PC-9 (cell line): ENCODE measurements around the gene EIF3CL. TPM values are rescaled to one million over a fixed set of nuclear protein-coding genes. Genes with fewer than 3 reads are reported as not detected.
"Not testable (repeated sequence)": the region's sequence is repeated elsewhere in the genome, so short reads cannot be mapped to it uniquely, and the experiment has no call there.

Experiments
- BruUV-seq: library from RNA; stranded (reverse); fragments of 400-500 nt; replicated peaks from 2 replicates; lab custom pipeline; 2021; lab: Mats Ljungman, UMichigan
- CTCF ChIA-PET: fragments of 300-600 bp; sonication (Branson Sonifier 250); formaldehyde crosslinking; loops from one replicate; lab custom pipeline; 2022; ENCODE audit warnings: antibody characterized with exemption; lab: Charles Lee
- POLR2A ChIA-PET: fragments of 300-600 bp; sonication (Branson Sonifier 250); formaldehyde crosslinking; loops from one replicate; lab custom pipeline; 2022; ENCODE audit warnings: antibody characterized with exemption; ENCODE audit not compliant: unreplicated experiment; lab: Charles Lee
- DNase-seq, 2 experiments: peaks; one replicate each; pipeline versions ENCODE4 v3.0.0 to v3.0.0-alpha.2; 2015 to 2022; ENCODE audit warnings: mixed read lengths in 1 of 2
- H2AFZ ChIP-seq: fragments of 200-600 bp; sonication (generic); 2 replicates; pipeline ENCODE4 v1.8.1; 2017; ENCODE audit warnings: antibody characterized with exemption
- H3F3A ChIP-seq: fragments of 200-600 bp; sonication (generic); 2 replicates; pipeline ENCODE4 v1.8.1; 2017; ENCODE audit warnings: antibody characterized with exemption, mild to moderate bottlenecking, low read depth; ENCODE audit not compliant: insufficient read depth
- H3K27ac ChIP-seq: fragments of 200-600 bp; sonication (generic); 2 replicates; pipeline ENCODE4 v1.6.1; 2016; ENCODE audit warnings: mixed run types
- H3K27me3 ChIP-seq: fragments of 200-600 bp; sonication (generic); 2 replicates; pipeline ENCODE4 v1.6.1; 2016; ENCODE audit warnings: low read depth, mixed run types; ENCODE audit not compliant: insufficient read depth
- H3K36me3 ChIP-seq: fragments of 200-600 bp; sonication (generic); 2 replicates; pipeline ENCODE4 v1.6.1; 2016; ENCODE audit warnings: low read depth, mixed run types
- H3K4me1 ChIP-seq: fragments of 200-600 bp; sonication (generic); replicated peaks from 2 replicates; pipeline ENCODE4 v1.6.1; 2016; ENCODE audit warnings: mixed run types; ENCODE audit not compliant: insufficient read depth
- H3K4me2 ChIP-seq: fragments of 200-600 bp; sonication (generic); 2 replicates; pipeline ENCODE4 v1.6.1; 2017; ENCODE audit warnings: mixed run types
- H3K4me3 ChIP-seq: fragments of 200-600 bp; sonication (generic); 2 replicates; pipeline ENCODE4 v1.6.1; 2016; ENCODE audit warnings: mixed run types
- H3K79me2 ChIP-seq: fragments of 200-600 bp; sonication (generic); 2 replicates; pipeline ENCODE4 v1.6.1; 2017; ENCODE audit warnings: low read depth, mixed run types
- H3K9me2 ChIP-seq: fragments of 200-600 bp; sonication (generic); 2 replicates; pipeline ENCODE4 v1.8.1; 2017; ENCODE audit warnings: mild to moderate bottlenecking; ENCODE audit not compliant: insufficient read depth
- H3K9me3 ChIP-seq: fragments of 200-600 bp; sonication (generic); 2 replicates; pipeline ENCODE4 v1.8.1; 2016; ENCODE audit warnings: low read depth; ENCODE audit not compliant: insufficient read depth
- H4K20me1 ChIP-seq: fragments of 200-600 bp; sonication (generic); 2 replicates; pipeline ENCODE4 v1.8.1; 2017; ENCODE audit not compliant: insufficient read depth
- intact Hi-C: fragments of 100-400 bp; cut with micrococcal nuclease; formaldehyde crosslinking; loops from one replicate; pipeline ENCODE4 v1.10.0; 2022; ENCODE audit not compliant: unreplicated experiment
- total RNA-seq: library from RNA; stranded (reverse); gene quantifications from 2 replicates; pipeline ENCODE4 v1.2.3, GENCODE V29; 2021

The EIF3CL gene
- total RNA-seq, 1 experiment from 2014 or later = 31.5 TPM

DNA sequence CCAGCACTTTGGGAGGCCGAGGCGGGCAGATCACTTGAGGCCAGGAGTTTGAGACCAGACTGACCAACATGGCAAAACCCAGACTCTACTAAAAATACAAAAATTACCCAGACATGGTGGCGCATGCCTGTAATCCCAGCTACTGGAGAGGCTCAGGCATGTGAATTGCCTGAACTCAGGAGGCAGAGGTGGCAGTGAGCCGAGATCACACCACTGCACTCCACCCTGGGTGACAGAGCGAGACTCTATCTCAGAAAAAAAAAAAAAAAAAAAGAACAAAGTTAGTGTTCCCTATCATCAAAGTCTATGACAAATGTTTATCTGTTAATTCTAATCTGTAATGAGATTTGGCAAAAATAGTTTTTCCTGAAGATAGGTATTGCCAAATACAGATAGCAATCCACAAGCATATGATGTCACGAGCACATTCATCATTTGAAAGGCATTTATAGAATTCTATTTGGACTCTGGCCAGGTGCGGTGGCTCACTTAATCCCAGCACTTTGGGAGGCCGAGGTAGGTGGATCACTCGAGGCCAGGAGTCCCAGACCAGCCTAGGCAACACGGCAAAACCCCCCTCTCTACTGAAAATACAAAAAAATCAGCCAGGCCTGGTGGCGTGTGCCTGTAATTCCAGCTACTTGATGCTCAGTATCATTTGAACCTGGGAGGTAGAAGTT lies 17.6 kb upstream of the EIF3CL start:
- DNase-seq, H2AFZ ChIP-seq, H3K4me3 ChIP-seq, H3K9me3 ChIP-seq, H3F3A ChIP-seq, POLR2A ChIA-PET, H3K4me1 ChIP-seq, H3K36me3 ChIP-seq, H3K79me2 ChIP-seq, H3K27ac ChIP-seq, H3K9me2 ChIP-seq, H4K20me1 ChIP-seq, CTCF ChIA-PET, intact Hi-C loops, BruUV-seq, H3K4me2 ChIP-seq, H3K27me3 ChIP-seq: not testable (repeated sequence)

DNA sequence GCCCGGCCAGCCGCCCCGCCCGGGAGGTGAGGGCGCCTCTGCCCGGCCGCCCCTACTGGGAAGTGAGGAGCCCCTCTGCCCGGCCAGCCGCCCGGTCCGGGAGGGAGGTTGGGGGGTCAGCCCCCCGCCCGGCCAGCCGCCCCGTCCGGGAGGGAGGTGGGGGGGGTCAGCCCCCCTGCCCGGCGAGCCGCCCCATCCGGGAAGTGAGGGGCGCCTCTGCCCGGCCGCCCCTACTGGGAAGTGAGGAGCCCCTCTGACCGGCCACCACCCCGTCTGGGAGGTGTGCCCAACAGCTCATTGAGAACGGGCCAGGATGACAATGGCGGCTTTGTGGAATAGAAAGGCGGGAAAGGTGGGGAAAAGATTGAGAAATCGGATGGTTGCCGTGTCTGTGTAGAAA lies 13.4 kb upstream of the EIF3CL start:
- BruUV-seq, H3K4me1 ChIP-seq, H3K4me3 ChIP-seq, CTCF ChIA-PET, H3F3A ChIP-seq, H4K20me1 ChIP-seq, POLR2A ChIA-PET, H3K27ac ChIP-seq, intact Hi-C loops, H3K9me3 ChIP-seq, H3K79me2 ChIP-seq, H3K36me3 ChIP-seq, H3K4me2 ChIP-seq, H2AFZ ChIP-seq, DNase-seq, H3K27me3 ChIP-seq, H3K9me2 ChIP-seq: not testable (repeated sequence)

GRCh38 chr16:28414530-28414929 lies 10.9 kb upstream of the EIF3CL start:
- H3K79me2 ChIP-seq, H4K20me1 ChIP-seq, H3K36me3 ChIP-seq, H2AFZ ChIP-seq, H3K27me3 ChIP-seq, intact Hi-C loops, DNase-seq, POLR2A ChIA-PET, H3K27ac ChIP-seq, H3K9me3 ChIP-seq, H3K4me3 ChIP-seq, H3F3A ChIP-seq, BruUV-seq, CTCF ChIA-PET, H3K4me2 ChIP-seq, H3K4me1 ChIP-seq, H3K9me2 ChIP-seq: not testable (repeated sequence)

- H2AFZ ChIP-seq, H3K4me1 ChIP-seq, H3K27me3 ChIP-seq, H3K9me3 ChIP-seq, H3K9me2 ChIP-seq, DNase-seq, BruUV-seq, H4K20me1 ChIP-seq, H3K4me3 ChIP-seq, H3F3A ChIP-seq, POLR2A ChIA-PET, H3K79me2 ChIP-seq, H3K27ac ChIP-seq, H3K36me3 ChIP-seq, intact Hi-C loops, CTCF ChIA-PET, H3K4me2 ChIP-seq: not testable (repeated sequence)
Measured at GRCh38 chr16:28413585-28413984, 9.9 kb upstream of the EIF3CL start.

- H3K27ac ChIP-seq, H3F3A ChIP-seq, POLR2A ChIA-PET, H3K9me3 ChIP-seq, intact Hi-C loops, BruUV-seq, H4K20me1 ChIP-seq, H3K4me1 ChIP-seq, CTCF ChIA-PET, H3K36me3 ChIP-seq, H3K4me2 ChIP-seq, H3K9me2 ChIP-seq, H2AFZ ChIP-seq, H3K79me2 ChIP-seq, H3K27me3 ChIP-seq, DNase-seq, H3K4me3 ChIP-seq: not testable (repeated sequence)
Measured at GRCh38 chr16:28392054-28392453, 11.6 kb downstream of the EIF3CL start.

- H3K9me2 ChIP-seq, H3K9me3 ChIP-seq, H3K4me1 ChIP-seq, H3K27me3 ChIP-seq, DNase-seq, CTCF ChIA-PET, H4K20me1 ChIP-seq, POLR2A ChIA-PET, H3K79me2 ChIP-seq, intact Hi-C loops, H3K4me2 ChIP-seq, H3K36me3 ChIP-seq, H2AFZ ChIP-seq, H3F3A ChIP-seq, BruUV-seq, H3K4me3 ChIP-seq, H3K27ac ChIP-seq: not testable (repeated sequence)
Measured at GRCh38 chr16:28382177-28382867, 21.3 kb downstream of the EIF3CL start.

- H3K79me2 ChIP-seq = not testable (repeated sequence)
Measured at GRCh38 chr16:28377822-28378221, 25.8 kb downstream of the EIF3CL start.

More at GRCh38 chr16:28377822-28378221, 25.8 kb downstream of the EIF3CL start:
- H3K27me3 ChIP-seq, H3K9me2 ChIP-seq, H3K4me2 ChIP-seq, DNase-seq, POLR2A ChIA-PET, intact Hi-C loops, H2AFZ ChIP-seq, H3K36me3 ChIP-seq, H4K20me1 ChIP-seq, H3F3A ChIP-seq, H3K4me1 ChIP-seq, H3K9me3 ChIP-seq, CTCF ChIA-PET, H3K4me3 ChIP-seq, H3K27ac ChIP-seq: not testable (repeated sequence)
- TSS peak; percentile 8 for BruUV-seq
